Hematopoietic multipotent progenitor cell treated with erythropoietin and hydrocortisone succinate and interleukin-3 and kit ligand, for 8 days (in vitro differentiated cells): Measurements from ENCODE around the gene PYGL.
"Not testable (repeated sequence)": the region's sequence is repeated elsewhere in the genome, so short reads cannot be mapped to it uniquely, and the experiment has no call there.

Source experiments
- DNase-seq: peaks from one replicate; pipeline ENCODE4 v3.0.0-alpha.2; 2015

Gene PYGL

GRCh38 chr14:50924843-50925242, 19.4 kb downstream of the PYGL start:
- no peak for DNase-seq

- no peak for DNase-seq
Measured at GRCh38 chr14:50924236-50924635, 20.0 kb downstream of the PYGL start.

- DNase-seq = no peak
Measured at GRCh38 chr14:50922803-50923202, 21.5 kb downstream of the PYGL start.

GRCh38 chr14:50920482-50921230, 23.6 kb downstream of the PYGL start:
- no peak for DNase-seq

- DNase-seq = not testable (repeated sequence)
Measured at GRCh38 chr14:50919524-50919923, 24.8 kb downstream of the PYGL start.

- DNase-seq = no peak
Measured at GRCh38 chr14:50917449-50917848, 26.8 kb downstream of the PYGL start.

- DNase-seq = no peak
Measured at GRCh38 chr14:50910495-50911420, 33.5 kb downstream of the PYGL start.

- no peak for DNase-seq
Measured at GRCh38 chr14:50906326-50907065, 37.8 kb downstream of the PYGL start.

GRCh38 chr14:50904719-50905118, 39.6 kb downstream of the PYGL start:
- DNase-seq = no peak

- no peak for DNase-seq
Measured at GRCh38 chr14:50901361-50901760, 42.9 kb downstream of the PYGL start.

- no peak for DNase-seq
Measured at GRCh38 chr14:50897658-50898175, 46.6 kb downstream of the PYGL start.

GRCh38 chr14:50897005-50897404, 47.3 kb downstream of the PYGL start:
- not testable (repeated sequence) for DNase-seq

- DNase-seq = not testable (repeated sequence)
Measured at GRCh38 chr14:50896421-50896820, 47.9 kb downstream of the PYGL start.

GRCh38 chr14:50892255-50892654, 52.0 kb downstream of the PYGL start:
- DNase-seq = no peak

- no peak for DNase-seq
Measured at GRCh38 chr14:50887476-50887875, 56.8 kb downstream of the PYGL start.

GRCh38 chr14:50883827-50884197, 60.5 kb downstream of the PYGL start:
- DNase-seq = no peak

- no peak for DNase-seq
Measured at GRCh38 chr14:50882932-50883826, 61.1 kb downstream of the PYGL start.

- no peak for DNase-seq
Measured at GRCh38 chr14:50875359-50876070, 68.8 kb downstream of the PYGL start.

- no peak for DNase-seq
Measured at GRCh38 chr14:50874757-50875156, 69.5 kb downstream of the PYGL start.

GRCh38 chr14:50871914-50872732, 72.2 kb downstream of the PYGL start, which contains the start of gene ABHD12B:
Gene ABHD12B, plus strand, starts transcription at chr14:50872053. Its CDS starts 122 bp downstream, at chr14:50872175.
- no peak for DNase-seq
